ENCODE results near the gene ACTL7A. TPM values are rescaled to one million over a fixed set of nuclear protein-coding genes. Genes with fewer than 3 reads are reported as not detected.

ACTL7A gene
- total and polyA plus RNA-seq, 2 of the 13 experiments (the other 11 are each of a cell fraction or from before 2014, with no cell fraction given), result not detected

DNA sequence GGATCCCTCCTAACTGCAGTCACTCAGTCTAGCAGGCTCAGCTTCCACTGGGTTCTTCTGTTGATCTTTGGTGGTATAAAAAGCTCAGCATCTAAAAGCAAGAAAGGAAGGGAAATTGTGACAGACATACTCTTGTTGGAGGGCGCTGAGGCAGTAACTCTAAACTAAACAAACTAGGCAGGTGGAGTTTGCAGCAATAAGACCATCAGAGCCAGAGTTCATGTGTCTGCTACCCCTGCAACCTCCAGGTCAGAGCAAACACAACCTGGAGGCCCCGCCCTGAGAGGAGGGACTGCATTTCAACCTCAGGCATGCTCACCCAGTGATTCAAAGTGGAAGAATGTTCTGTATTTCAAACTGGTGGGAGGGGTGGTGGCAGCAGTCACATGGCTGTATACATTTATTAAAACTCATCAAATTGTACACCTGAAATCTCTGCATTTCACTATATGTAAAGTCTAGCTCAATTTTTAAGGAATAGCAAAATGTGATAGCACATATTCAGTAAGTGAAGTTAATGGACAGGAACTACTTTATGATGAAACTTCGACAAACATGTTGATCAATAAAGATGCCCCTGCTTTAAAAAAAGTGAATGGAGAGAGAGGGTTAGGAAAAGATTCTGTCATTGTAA, 7.1 kb downstream of the ACTL7A start (continued):
- 0 out of 2 replicates have a peak, but pooled peaks have one; percentile 28 for TF ChIP-seq ZNF263 (CRISPR knock-in tag; IDR thresholded peaks at IDR 0.05)
- TF ChIP-seq, protein P1, sequence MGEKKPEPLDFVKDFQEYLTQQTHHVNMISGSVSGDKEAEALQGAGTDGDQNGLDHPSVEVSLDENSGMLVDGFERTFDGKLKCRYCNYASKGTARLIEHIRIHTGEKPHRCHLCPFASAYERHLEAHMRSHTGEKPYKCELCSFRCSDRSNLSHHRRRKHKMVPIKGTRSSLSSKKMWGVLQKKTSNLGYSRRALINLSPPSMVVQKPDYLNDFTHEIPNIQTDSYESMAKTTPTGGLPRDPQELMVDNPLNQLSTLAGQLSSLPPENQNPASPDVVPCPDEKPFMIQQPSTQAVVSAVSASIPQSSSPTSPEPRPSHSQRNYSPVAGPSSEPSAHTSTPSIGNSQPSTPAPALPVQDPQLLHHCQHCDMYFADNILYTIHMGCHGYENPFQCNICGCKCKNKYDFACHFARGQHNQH (CRISPR knock-in tag; IDR thresholded peaks at IDR 0.05), result peak; percentile 87
- peak; percentile 91 for TF ChIP-seq ZBTB7B (CRISPR knock-in tag; IDR thresholded peaks at IDR 0.05)
- TF ChIP-seq ZNF574 (CRISPR knock-in tag; IDR thresholded peaks at IDR 0.05), result peak; percentile 68
- TF ChIP-seq ZFX (CRISPR knock-in tag; IDR thresholded peaks at IDR 0.05; ENCODE audit: low read depth), result 0 out of 2 replicates have a peak, but pooled peaks have one; percentile 40
- peak; percentile 73; the same call in 1 of the 2 replicates for TF ChIP-seq HMG20A (CRISPR knock-in tag; IDR thresholded peaks at IDR 0.05; ENCODE audit: borderline replicate concordance)
- TF ChIP-seq MAFF (IDR thresholded peaks at IDR 0.05; ENCODE audit: low read depth, low read length), result no peak
- TF ChIP-seq, protein P2, sequence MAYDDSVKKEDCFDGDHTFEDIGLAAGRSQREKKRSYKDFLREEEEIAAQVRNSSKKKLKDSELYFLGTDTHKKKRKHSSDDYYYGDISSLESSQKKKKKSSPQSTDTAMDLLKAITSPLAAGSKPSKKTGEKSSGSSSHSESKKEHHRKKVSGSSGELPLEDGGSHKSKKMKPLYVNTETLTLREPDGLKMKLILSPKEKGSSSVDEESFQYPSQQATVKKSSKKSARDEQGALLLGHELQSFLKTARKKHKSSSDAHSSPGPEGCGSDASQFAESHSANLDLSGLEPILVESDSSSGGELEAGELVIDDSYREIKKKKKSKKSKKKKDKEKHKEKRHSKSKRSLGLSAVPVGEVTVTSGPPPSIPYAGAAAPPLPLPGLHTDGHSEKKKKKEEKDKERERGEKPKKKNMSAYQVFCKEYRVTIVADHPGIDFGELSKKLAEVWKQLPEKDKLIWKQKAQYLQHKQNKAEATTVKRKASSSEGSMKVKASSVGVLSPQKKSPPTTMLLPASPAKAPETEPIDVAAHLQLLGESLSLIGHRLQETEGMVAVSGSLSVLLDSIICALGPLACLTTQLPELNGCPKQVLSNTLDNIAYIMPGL (CRISPR knock-in tag; IDR thresholded peaks at IDR 0.05; ENCODE audit: borderline replicate concordance in 1 of 2, low read depth in 1 of 2), result no peak; a peak in 2 of 4 replicates
- TF ChIP-seq ZNF101 (CRISPR knock-in tag; IDR thresholded peaks at IDR 0.05; ENCODE audit: borderline replicate concordance, low read depth), result no peak
- TF ChIP-seq ZNF777 (CRISPR knock-in tag; IDR thresholded peaks at IDR 0.05), result no peak
- TF ChIP-seq, protein P3, sequence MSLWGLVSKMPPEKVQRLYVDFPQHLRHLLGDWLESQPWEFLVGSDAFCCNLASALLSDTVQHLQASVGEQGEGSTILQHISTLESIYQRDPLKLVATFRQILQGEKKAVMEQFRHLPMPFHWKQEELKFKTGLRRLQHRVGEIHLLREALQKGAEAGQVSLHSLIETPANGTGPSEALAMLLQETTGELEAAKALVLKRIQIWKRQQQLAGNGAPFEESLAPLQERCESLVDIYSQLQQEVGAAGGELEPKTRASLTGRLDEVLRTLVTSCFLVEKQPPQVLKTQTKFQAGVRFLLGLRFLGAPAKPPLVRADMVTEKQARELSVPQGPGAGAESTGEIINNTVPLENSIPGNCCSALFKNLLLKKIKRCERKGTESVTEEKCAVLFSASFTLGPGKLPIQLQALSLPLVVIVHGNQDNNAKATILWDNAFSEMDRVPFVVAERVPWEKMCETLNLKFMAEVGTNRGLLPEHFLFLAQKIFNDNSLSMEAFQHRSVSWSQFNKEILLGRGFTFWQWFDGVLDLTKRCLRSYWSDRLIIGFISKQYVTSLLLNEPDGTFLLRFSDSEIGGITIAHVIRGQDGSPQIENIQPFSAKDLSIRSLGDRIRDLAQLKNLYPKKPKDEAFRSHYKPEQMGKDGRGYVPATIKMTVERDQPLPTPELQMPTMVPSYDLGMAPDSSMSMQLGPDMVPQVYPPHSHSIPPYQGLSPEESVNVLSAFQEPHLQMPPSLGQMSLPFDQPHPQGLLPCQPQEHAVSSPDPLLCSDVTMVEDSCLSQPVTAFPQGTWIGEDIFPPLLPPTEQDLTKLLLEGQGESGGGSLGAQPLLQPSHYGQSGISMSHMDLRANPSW (CRISPR knock-in tag; IDR thresholded peaks at IDR 0.05; ENCODE audit: borderline replicate concordance), result 0 out of 2 replicates have a peak, but pooled peaks have one; percentile 14
- TF ChIP-seq ZNF550 (CRISPR knock-in tag; IDR thresholded peaks at IDR 0.05; ENCODE audit: borderline replicate concordance), result no peak
- no peak for TF ChIP-seq ZBTB46 (CRISPR knock-in tag; IDR thresholded peaks at IDR 0.05; ENCODE audit: borderline replicate concordance)
- no peak for TF ChIP-seq IKZF4 (CRISPR knock-in tag; IDR thresholded peaks at IDR 0.05; ENCODE audit: borderline replicate concordance, low read depth, not compliant biosample characterization)
- no peak for TF ChIP-seq ZNF766 (CRISPR knock-in tag; IDR thresholded peaks at IDR 0.05; ENCODE audit: borderline replicate concordance)
- TF ChIP-seq ZNF619 (CRISPR knock-in tag; IDR thresholded peaks at IDR 0.05), result no peak; the same call in 1 of the 2 replicates
- 0 out of 2 replicates have a peak, but pooled peaks have one; percentile 56 for TF ChIP-seq ATF7-NPFF (CRISPR knock-in tag; IDR thresholded peaks at IDR 0.05; ENCODE audit: low read depth)
- TF ChIP-seq ZNF230 (CRISPR knock-in tag; IDR thresholded peaks at IDR 0.05), result 0 out of 2 replicates have a peak, but pooled peaks have one; percentile 10

All from HepG2 (cell line).